ENCODE data around the gene MACF1.
"Not testable (repeated sequence)": the region's sequence is repeated elsewhere in the genome, so short reads cannot be mapped to it uniquely, and the experiment has no call there.

The MACF1 gene

GRCh38 chr1:39438042-39438441, 233.5 kb downstream of the MACF1 start:
- no peak overlapping the region for H3K4me3 ChIP-seq (ENCODE audit: low read depth, low read length)
- H3K36me3 ChIP-seq (replicated peaks), result peaks cover 91% of the 10 kb centered on the region
- H3K27me3 ChIP-seq (replicated peaks), result no peaks in the 10 kb centered on the region
- DNase-seq, result no peak
- no peak for TF ChIP-seq CTCF (IDR thresholded peaks at IDR 0.05; ENCODE audit: low read depth, low read length, missing control alignments)
- no peak overlapping the region for H3K27ac ChIP-seq
- in situ Hi-C loops (cut with HindIII; ENCODE audit: low pct_ligation_motif_present, low sequenced_read_pairs), result no loop called here

- in situ Hi-C loops (cut with HindIII; ENCODE audit: low pct_ligation_motif_present, low sequenced_read_pairs), result no loop called here
- DNase-seq, result no peak
- no peak for TF ChIP-seq CTCF (IDR thresholded peaks at IDR 0.05; ENCODE audit: low read depth, low read length, missing control alignments)
- Histone ChIP-seq H3K36me3 (replicated peaks) (peaks cover 92% of the 10 kb centered on the region), H3K27ac (no peak overlapping the region), H3K4me3 (ENCODE audit: low read depth, low read length) (no peak overlapping the region), H3K27me3 (replicated peaks) (no peaks in the 10 kb centered on the region)
These were observed 236.4 kb downstream of the MACF1 start for GRCh38 chr1:39440856-39441255.

- in situ Hi-C loops (cut with HindIII; ENCODE audit: low pct_ligation_motif_present, low sequenced_read_pairs), result no loop called here
- TF ChIP-seq CTCF (IDR thresholded peaks at IDR 0.05; ENCODE audit: low read depth, low read length, missing control alignments), result no peak
These were observed 237.3 kb downstream of the MACF1 start for GRCh38 chr1:39441797-39442196.

GRCh38 chr1:39445573-39445972, 241.1 kb downstream of the MACF1 start:
- H3K27me3 ChIP-seq (replicated peaks), result no peaks in the 10 kb centered on the region
- H3K36me3 ChIP-seq (replicated peaks), result peaks cover 91% of the 10 kb centered on the region
- TF ChIP-seq CTCF (IDR thresholded peaks at IDR 0.05; ENCODE audit: low read depth, low read length, missing control alignments), result no peak
- no peak overlapping the region for H3K4me3 ChIP-seq (ENCODE audit: low read depth, low read length)
- in situ Hi-C loops (cut with HindIII; ENCODE audit: low pct_ligation_motif_present, low sequenced_read_pairs), result no loop called here
- no peak overlapping the region for H3K27ac ChIP-seq
- DNase-seq, result no peak

More at GRCh38 chr1:39441797-39442196, 237.3 kb downstream of the MACF1 start:
- Histone ChIP-seq H3K4me3 (ENCODE audit: low read depth, low read length) (no peak overlapping the region), H3K36me3 (replicated peaks) (peaks cover 88% of the 10 kb centered on the region), H3K27ac (no peak overlapping the region), H3K27me3 (replicated peaks) (no peaks in the 10 kb centered on the region)
- no peak for DNase-seq

- in situ Hi-C loops (cut with HindIII; ENCODE audit: low pct_ligation_motif_present, low sequenced_read_pairs), result no loop called here
- no peak for DNase-seq
- Histone ChIP-seq H3K27ac (no peak overlapping the region), H3K36me3 (replicated peaks) (peaks cover 92% of the 10 kb centered on the region), H3K4me3 (ENCODE audit: low read depth, low read length) (no peak overlapping the region), H3K27me3 (replicated peaks) (no peaks in the 10 kb centered on the region)
- TF ChIP-seq CTCF (IDR thresholded peaks at IDR 0.05; ENCODE audit: low read depth, low read length, missing control alignments), result no peak
These were observed 242.6 kb downstream of the MACF1 start for GRCh38 chr1:39446986-39447567.

GRCh38 chr1:39450041-39450440, 245.5 kb downstream of the MACF1 start:
- DNase-seq; in situ Hi-C loops (cut with HindIII; ENCODE audit: low pct_ligation_motif_present, low sequenced_read_pairs); H3K4me3 ChIP-seq (ENCODE audit: low read depth, low read length); H3K27ac ChIP-seq; H3K27me3 ChIP-seq (replicated peaks): not testable (repeated sequence)
- peaks cover 93% of the 10 kb centered on the region for H3K36me3 ChIP-seq (replicated peaks)
